Neuronal stem cell (in vitro differentiated cells): ENCODE measurements around the gene SCN1A.
A peak's percentile ranks its signal among the peaks of the same experiment; 100 is the strongest.

Experiments used
- DNase-seq: peaks from one replicate; pipeline ENCODE4 v3.0.0-alpha.2; 2013; ENCODE audit warnings: low spot score
- H2AFZ ChIP-seq: one replicate; pipeline ENCODE4 v1.6.1; 2013; ENCODE audit warnings: mild to moderate bottlenecking, low read length, inconsistent platforms
- H2AK5ac ChIP-seq: 2 replicates; pipeline ENCODE4 v1.6.1; 2013; ENCODE audit warnings: low read depth, mild to moderate bottlenecking, inconsistent platforms, low read length, moderate library complexity, mixed read lengths
- H2BK120ac ChIP-seq: 2 replicates; pipeline ENCODE4 v1.6.1; 2013; ENCODE audit warnings: low read depth, mild to moderate bottlenecking, inconsistent platforms, low read length, moderate library complexity, mixed read lengths
- H2BK12ac ChIP-seq: one replicate; pipeline ENCODE4 v1.6.1; 2013; ENCODE audit warnings: low read length, inconsistent platforms
- H2BK15ac ChIP-seq: 2 replicates; pipeline ENCODE4 v1.6.1; 2013; ENCODE audit warnings: mild to moderate bottlenecking, low read length, inconsistent platforms, mixed read lengths
- H2BK5ac ChIP-seq: one replicate; pipeline ENCODE4 v1.6.1; 2013; ENCODE audit warnings: inconsistent platforms, mild to moderate bottlenecking, low read length, moderate library complexity
- H3K14ac ChIP-seq: one replicate; pipeline ENCODE4 v1.6.1; 2013; ENCODE audit warnings: low read length, inconsistent platforms
- H3K18ac ChIP-seq: 2 replicates; pipeline ENCODE4 v1.6.1; 2013; ENCODE audit warnings: low read length, inconsistent platforms
- H3K23ac ChIP-seq: 2 replicates; pipeline ENCODE4 v1.6.1; 2013; ENCODE audit warnings: low read depth, mild to moderate bottlenecking, mixed read lengths, low read length, inconsistent platforms; ENCODE audit not compliant: poor library complexity
- H3K27ac ChIP-seq: replicated peaks from 3 replicates; pipeline ENCODE4 v1.5.1; 2013; ENCODE audit warnings: low read length, inconsistent platforms
- H3K27me3 ChIP-seq, 3 experiments: 2 replicates each; pipeline ENCODE4 v1.6.1; 2013; ENCODE audit warnings: low read length in 3 of 3, mild to moderate bottlenecking in 2 of 3, inconsistent platforms in 1 of 3, low read depth in 1 of 3, mixed read lengths in 1 of 3, moderate library complexity in 1 of 3; ENCODE audit not compliant: control insufficient read depth in 3 of 3, insufficient read depth in 3 of 3
- H3K36me3 ChIP-seq, 2 donors: replicated peaks in 1 of 2; 2 replicates each; pipeline ENCODE4 v1.6.1; 2013; ENCODE audit warnings: low read length in 2 of 2; ENCODE audit not compliant: control insufficient read depth in 2 of 2, insufficient read depth in 2 of 2
- H3K4ac ChIP-seq: 2 replicates; pipeline ENCODE4 v1.6.1; 2013; ENCODE audit warnings: inconsistent platforms, mild to moderate bottlenecking, low read length, moderate library complexity
- H3K4me1 ChIP-seq, 2 donors: 1 replicate in 1 of 2; 2 replicates in 1 of 2; pipeline ENCODE4 v1.6.1; 2013; ENCODE audit warnings: low read length in 2 of 2, low read depth in 1 of 2; ENCODE audit not compliant: control insufficient read depth in 2 of 2, insufficient read depth in 1 of 2
- H3K4me2 ChIP-seq: one replicate; pipeline ENCODE4 v1.6.1; 2013; ENCODE audit warnings: mild to moderate bottlenecking, low read length, inconsistent platforms; ENCODE audit not compliant: insufficient read depth, poor library complexity, severe bottlenecking
- H3K4me3 ChIP-seq, 2 donors: 2 replicates each; pipeline ENCODE4 v1.5.1; 2013; ENCODE audit warnings: low read length in 2 of 2, mild to moderate bottlenecking in 2 of 2, inconsistent platforms in 1 of 2, moderate library complexity in 1 of 2
- H3K79me1 ChIP-seq: one replicate; pipeline ENCODE4 v1.6.1; 2013; ENCODE audit warnings: low read depth, mild to moderate bottlenecking, inconsistent platforms, low read length, moderate library complexity
- H3K9ac ChIP-seq: one replicate; pipeline ENCODE4 v1.6.1; 2013; ENCODE audit warnings: mild to moderate bottlenecking, low read depth, low read length, inconsistent platforms; ENCODE audit not compliant: poor library complexity
- H3K9me3 ChIP-seq, 2 donors: replicated peaks in 1 of 2; 2 replicates each; pipeline versions ENCODE3 to v1.6.1; 2013; ENCODE audit warnings: low read length in 2 of 2, mild to moderate bottlenecking in 2 of 2, inconsistent platforms in 1 of 2, low read depth in 1 of 2, mixed read lengths in 1 of 2, moderate library complexity in 1 of 2; ENCODE audit not compliant: control insufficient read depth in 2 of 2, insufficient read depth in 1 of 2
- H4K8ac ChIP-seq: one replicate; pipeline ENCODE4 v1.6.1; 2013; ENCODE audit warnings: low read depth, mild to moderate bottlenecking, inconsistent platforms, low read length, moderate library complexity
- H4K91ac ChIP-seq: one replicate; pipeline ENCODE4 v1.6.1; 2013; ENCODE audit warnings: low read length, low read depth, mild to moderate bottlenecking, inconsistent platforms; ENCODE audit not compliant: poor library complexity
- WGBS, 2 donors: extraction: QIAGEN DNeasy Blood & Tissue Kit; methylation state at CpG; one replicate each; pipeline ENCODE4 v1.1.7; 2013; ENCODE audit warnings: missing lambda C conversion rate in 2 of 2, mixed read lengths in 1 of 2; ENCODE audit not compliant: insufficient read length in 2 of 2, insufficient replicate concordance in 1 of 2; ENCODE audit errors: extremely low coverage in 2 of 2; 5-methylcytosine and 5-hydroxymethylcytosine counted together

The SCN1A gene

GRCh38 chr2:165953655-165954606 lies 173.9 kb downstream of the SCN1A start, which contains the start of gene TTC21B:
Gene TTC21B (minus strand): TSS chr2:165953776. CDS start chr2:165953705, 71 bp downstream.
- no CpG with 5 or more reads among the region's 55 CpGs for WGBS, 2 donors
- peak within 1 kb of the TSS; percentile 43 for H4K8ac ChIP-seq

GRCh38 chr2:165953306-165953654 lies 174.5 kb downstream of the SCN1A start:
- peak overlapping the region; percentile 84 for H3K9ac ChIP-seq
- no peak for DNase-seq
- no peaks in the 10 kb centered on the region for H3K9me3 ChIP-seq
- no peak overlapping the region for H4K91ac ChIP-seq
- peak overlapping the region; percentile 77 to 96 for H3K4me3 ChIP-seq
- no peak overlapping the region for H2BK120ac ChIP-seq
- H3K4me2 ChIP-seq: peak overlapping the region; percentile 49
- H2AK5ac ChIP-seq: no peak overlapping the region
- no peaks in the 10 kb centered on the region for H3K27me3 ChIP-seq
- peak overlapping the region; percentile 43 for H4K8ac ChIP-seq
- H2BK12ac ChIP-seq: no peak overlapping the region
- H3K18ac ChIP-seq: peak overlapping the region; percentile 97
- peaks cover 2 to 3% of the 10 kb centered on the region in 2 donors for H3K4me1 ChIP-seq
- no peak overlapping the region for H2BK15ac ChIP-seq
- no peaks in the 10 kb centered on the region for H3K79me1 ChIP-seq
- no CpG with 5 or more reads among the region's 24 CpGs for WGBS, 2 donors
- H3K23ac ChIP-seq: peak overlapping the region; percentile 80
- H3K36me3 ChIP-seq: peaks cover 2 to 36% of the 10 kb centered on the region in 2 donors
- no peak overlapping the region for H3K14ac ChIP-seq
- H3K27ac ChIP-seq: peak overlapping the region; percentile 61
- H2BK5ac ChIP-seq: peak overlapping the region; percentile 53
- H3K4ac ChIP-seq: no peak overlapping the region
- peak overlapping the region; percentile 81 for H2AFZ ChIP-seq

More at GRCh38 chr2:165953655-165954606, 173.9 kb downstream of the SCN1A start, which contains the start of gene TTC21B:
- no peak within 1 kb of the TSS for H2BK15ac ChIP-seq
- H2AFZ ChIP-seq: peak within 1 kb of the TSS; percentile 81
- peak within 1 kb of the TSS; percentile 97 for H3K18ac ChIP-seq
- H3K9me3 ChIP-seq: no peaks in the 10 kb centered on the region
- H3K79me1 ChIP-seq: no peaks in the 10 kb centered on the region
- no peaks in the 10 kb centered on the region for H3K27me3 ChIP-seq
- H3K4me2 ChIP-seq: peak within 1 kb of the TSS; percentile 56
- H3K4me3 ChIP-seq: peak within 1 kb of the TSS; percentile 77 to 96
- no peak within 1 kb of the TSS for H2BK120ac ChIP-seq
- no peak within 1 kb of the TSS for H3K4ac ChIP-seq
- no peak within 1 kb of the TSS for H4K91ac ChIP-seq
- peaks cover 2 to 30% of the 10 kb centered on the region in 2 donors for H3K36me3 ChIP-seq
- peak within 1 kb of the TSS; percentile 89 for H3K27ac ChIP-seq
- no peak within 1 kb of the TSS for H2AK5ac ChIP-seq
- peak within 1 kb of the TSS; percentile 53 for H2BK5ac ChIP-seq
- peak; percentile 92 for DNase-seq
- peak within 1 kb of the TSS; percentile 80 for H3K23ac ChIP-seq
- H3K4me1 ChIP-seq: peaks cover 2 to 3% of the 10 kb centered on the region in 2 donors
- H2BK12ac ChIP-seq: no peak within 1 kb of the TSS
- H3K9ac ChIP-seq: peak within 1 kb of the TSS; percentile 84
- H3K14ac ChIP-seq: no peak within 1 kb of the TSS

GRCh38 chr2:165952741-165953211 lies 175.0 kb downstream of the SCN1A start:
- peak overlapping the region; percentile 81 for H2AFZ ChIP-seq
- H3K27ac ChIP-seq: no peak overlapping the region
- H3K23ac ChIP-seq: no peak overlapping the region
- no peak overlapping the region for H3K9ac ChIP-seq
- H3K14ac ChIP-seq: no peak overlapping the region
- peak overlapping the region; percentile 23 for H3K4me2 ChIP-seq
- DNase-seq: no peak
- H2BK5ac ChIP-seq: no peak overlapping the region
- H3K4ac ChIP-seq: no peak overlapping the region
- H2BK12ac ChIP-seq: no peak overlapping the region
- H2BK15ac ChIP-seq: no peak overlapping the region
- no peak overlapping the region for H2AK5ac ChIP-seq
- peaks cover 2 to 3% of the 10 kb centered on the region in 2 donors for H3K4me1 ChIP-seq
- H3K36me3 ChIP-seq: peaks cover 2 to 41% of the 10 kb centered on the region in 2 donors
- no peaks in the 10 kb centered on the region for H3K27me3 ChIP-seq
- no peak overlapping the region for H3K18ac ChIP-seq
- no peak overlapping the region for H2BK120ac ChIP-seq
- H3K79me1 ChIP-seq: no peaks in the 10 kb centered on the region
- no peaks in the 10 kb centered on the region for H3K9me3 ChIP-seq
- peak overlapping the region; percentile 77 to 96 for H3K4me3 ChIP-seq
- WGBS, 2 donors: no CpG with 5 or more reads among the region's 4 CpGs
- no peak overlapping the region for H4K8ac ChIP-seq
- no peak overlapping the region for H4K91ac ChIP-seq

- Histone ChIP-seq H2AFZ (no peak overlapping the region), H3K4me3 (peak overlapping the region in 1 of 2 donors; percentile 77), H3K27ac (no peak overlapping the region), H3K4me1 (peaks cover 2 to 3% of the 10 kb centered on the region in 2 donors), H3K14ac (no peak overlapping the region), H3K79me1 (no peaks in the 10 kb centered on the region), H3K23ac (no peak overlapping the region), H2BK12ac (no peak overlapping the region), H3K36me3 (peaks cover 5 to 48% of the 10 kb centered on the region in 2 donors), H2BK5ac (no peak overlapping the region), H2AK5ac (no peak overlapping the region), H3K27me3 (no peaks in the 10 kb centered on the region), H2BK120ac (no peak overlapping the region), H3K18ac (no peak overlapping the region), H3K9me3 (no peaks in the 10 kb centered on the region), H2BK15ac (no peak overlapping the region), H3K9ac (no peak overlapping the region), H3K4me2 (no peak overlapping the region), H3K4ac (no peak overlapping the region), H4K8ac (no peak overlapping the region), H4K91ac (no peak overlapping the region)
- DNase-seq: no peak
- no CpG with 5 or more reads among the region's 1 CpG for WGBS, 2 donors
Measured at GRCh38 chr2:165952085-165952484, 175.7 kb downstream of the SCN1A start.
